Uterus (tissue), 4 donors: ENCODE measurements around the gene CCSER1. TPM values are rescaled to one million over a fixed set of nuclear protein-coding genes. Genes with fewer than 3 reads are reported as not detected.

ENCODE experiments used
- DNase-seq, 2 donors: peaks; one replicate each; pipeline ENCODE4 v3.0.0-alpha.2; 2019 to 2020
- H3K27ac ChIP-seq, 2 donors: fragments of 200-600 bp; sonication (generic); 1 replicate in 1 of 2; 2 replicates in 1 of 2; pipeline ENCODE4 v1.5.1; 2016 to 2018
- H3K27me3 ChIP-seq, 2 donors: fragments of 200-600 bp; sonication (generic); one replicate each; pipeline ENCODE4 v1.5.1; 2018 to 2019; ENCODE audit warnings: control low read depth in 1 of 2
- H3K36me3 ChIP-seq, 2 donors: fragments of 200-600 bp; sonication (generic); one replicate each; pipeline ENCODE4 v1.5.1; 2019; ENCODE audit warnings: control low read depth in 1 of 2
- H3K4me1 ChIP-seq, 2 donors: fragments of 200-600 bp; sonication (generic); one replicate each; pipeline ENCODE4 v1.5.1; 2018 to 2019; ENCODE audit warnings: control low read depth in 1 of 2
- H3K4me3 ChIP-seq, 2 donors: fragments of 200-600 bp; sonication (generic); 1 replicate in 1 of 2; 2 replicates in 1 of 2; pipeline ENCODE4 v1.5.1; 2018 to 2019; ENCODE audit warnings: mild to moderate bottlenecking in 1 of 2
- H3K9me3 ChIP-seq, 2 donors: fragments of 200-600 bp; sonication (generic); one replicate each; pipeline ENCODE4 v1.5.1; 2019; ENCODE audit warnings: control low read depth in 1 of 2
- POLR2A ChIP-seq, 2 donors: fragments of 450-650 bp; IDR thresholded peaks; one replicate each; pipeline ENCODE4 v1.6.1; 2016; ENCODE audit warnings: antibody characterized with exemption in 2 of 2, mild to moderate bottlenecking in 1 of 2, moderate library complexity in 1 of 2
- intact Hi-C: fragments of 100-400 bp; cut with DNase I; formaldehyde crosslinking; loops from one replicate; pipeline ENCODE4 v1.15.1; 2023; ENCODE audit warnings: low total_unique reads
- total RNA-seq, 4 donors: library from RNA; depleted of rRNA in 3 of 4; stranded (reverse); fragments of >200 nt in 3 of 4; gene quantifications; one replicate each; pipeline versions ENCODE4 v1.1.0 to v1.2.4, GENCODE V29; 2014 to 2023
- TF ChIP-seq, protein P1 (sequence below), 4 experiments: fragments of 200-600 bp in 2 of 4; fragments of 450-650 bp in 2 of 4; sonication (generic) in 2 of 4; IDR thresholded peaks; one replicate each; pipeline ENCODE4 v1.5.1; 2016 to 2019; ENCODE audit warnings: antibody characterized with exemption in 4 of 4, mild to moderate bottlenecking in 2 of 4, moderate library complexity in 1 of 4
- donor health status: DM: yes; HTN: yes; CAD: no.

CCSER1 gene
- total RNA-seq, 4 donors from 2014 or later: 2.8 to 54.7 (median 11.9) TPM

DNA sequence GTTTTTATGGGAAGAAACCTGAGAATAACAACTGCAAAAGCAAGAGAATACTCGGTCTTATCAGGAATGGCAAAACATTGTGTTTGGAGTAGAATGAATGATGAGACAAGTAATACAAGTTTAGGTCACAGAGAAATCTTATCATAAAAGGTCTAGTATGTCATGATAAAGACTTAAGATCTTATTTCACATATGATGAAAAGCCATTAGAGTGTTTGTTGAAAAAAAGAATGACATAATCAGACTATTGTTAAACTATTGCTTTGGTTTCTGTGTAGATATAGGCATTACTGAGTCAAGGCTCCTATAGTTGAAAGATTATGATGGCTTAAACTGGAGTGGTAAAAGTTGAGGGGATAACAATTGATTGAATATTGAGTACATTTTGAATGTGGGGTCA lies 603.6 kb downstream of the CCSER1 start:
- TF ChIP-seq POLR2A (IDR thresholded peaks at IDR 0.05): no peak
- TF ChIP-seq, protein P1, sequence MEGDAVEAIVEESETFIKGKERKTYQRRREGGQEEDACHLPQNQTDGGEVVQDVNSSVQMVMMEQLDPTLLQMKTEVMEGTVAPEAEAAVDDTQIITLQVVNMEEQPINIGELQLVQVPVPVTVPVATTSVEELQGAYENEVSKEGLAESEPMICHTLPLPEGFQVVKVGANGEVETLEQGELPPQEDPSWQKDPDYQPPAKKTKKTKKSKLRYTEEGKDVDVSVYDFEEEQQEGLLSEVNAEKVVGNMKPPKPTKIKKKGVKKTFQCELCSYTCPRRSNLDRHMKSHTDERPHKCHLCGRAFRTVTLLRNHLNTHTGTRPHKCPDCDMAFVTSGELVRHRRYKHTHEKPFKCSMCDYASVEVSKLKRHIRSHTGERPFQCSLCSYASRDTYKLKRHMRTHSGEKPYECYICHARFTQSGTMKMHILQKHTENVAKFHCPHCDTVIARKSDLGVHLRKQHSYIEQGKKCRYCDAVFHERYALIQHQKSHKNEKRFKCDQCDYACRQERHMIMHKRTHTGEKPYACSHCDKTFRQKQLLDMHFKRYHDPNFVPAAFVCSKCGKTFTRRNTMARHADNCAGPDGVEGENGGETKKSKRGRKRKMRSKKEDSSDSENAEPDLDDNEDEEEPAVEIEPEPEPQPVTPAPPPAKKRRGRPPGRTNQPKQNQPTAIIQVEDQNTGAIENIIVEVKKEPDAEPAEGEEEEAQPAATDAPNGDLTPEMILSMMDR (IDR thresholded peaks at IDR 0.05): no peak
- Histone ChIP-seq H3K36me3 (no peaks in the 10 kb centered on the region), H3K27ac (no peak overlapping the region), H3K4me1 (no peaks in the 10 kb centered on the region), H3K9me3 (no peaks in the 10 kb centered on the region), H3K27me3 (no peaks in the 10 kb centered on the region), H3K4me3 (no peak overlapping the region)
- no peak for DNase-seq
- intact Hi-C loops: no loop called here

DNA sequence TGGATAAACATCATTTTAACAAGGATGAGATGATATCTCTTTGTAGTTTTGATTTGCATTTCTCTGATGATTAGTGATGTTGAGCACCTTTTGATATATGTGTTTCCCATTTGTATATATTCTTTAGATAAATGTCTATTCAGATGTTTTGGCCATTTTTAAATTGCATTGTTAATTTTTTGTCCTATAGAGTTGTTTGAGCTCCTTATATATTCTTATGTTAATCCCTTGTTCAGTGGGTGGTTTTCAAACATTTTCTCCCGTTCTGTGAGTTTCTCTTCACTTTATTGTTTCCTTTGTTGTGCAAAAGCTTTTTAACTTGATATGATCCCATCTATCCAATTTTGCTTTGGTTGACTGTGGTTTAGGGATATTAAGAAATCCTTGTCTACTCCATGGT lies 606.0 kb downstream of the CCSER1 start:
- intact Hi-C loops: no loop called here
- H3K4me3 ChIP-seq: no peak overlapping the region
- no peak for DNase-seq
- no peaks in the 10 kb centered on the region for H3K27me3 ChIP-seq
- H3K36me3 ChIP-seq: no peaks in the 10 kb centered on the region
- no peaks in the 10 kb centered on the region for H3K4me1 ChIP-seq
- no peak overlapping the region for H3K27ac ChIP-seq
- TF ChIP-seq, protein P1 (IDR thresholded peaks at IDR 0.05): no peak
- TF ChIP-seq POLR2A (IDR thresholded peaks at IDR 0.05): no peak
- H3K9me3 ChIP-seq: no peaks in the 10 kb centered on the region

DNA sequence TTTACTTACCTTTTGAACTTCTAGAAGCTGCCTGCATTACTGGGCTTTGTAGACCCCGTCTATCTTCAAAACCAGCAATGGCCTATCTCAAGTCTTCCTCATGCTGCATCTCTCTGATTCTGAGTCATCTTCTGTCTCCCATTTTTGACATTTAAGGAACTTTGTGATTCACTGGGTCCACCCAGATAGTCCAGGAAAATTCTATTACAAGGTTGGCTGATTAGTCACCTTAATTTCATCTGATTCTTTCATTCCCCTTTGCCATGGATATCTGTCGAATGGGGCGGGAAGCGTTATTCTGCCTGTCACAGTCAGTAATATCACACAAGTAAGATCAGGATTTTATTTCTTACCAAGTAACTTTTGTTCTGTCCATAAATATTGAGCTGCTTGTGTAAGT lies 618.0 kb downstream of the CCSER1 start:
- DNase-seq: no peak
- no peak for TF ChIP-seq POLR2A (IDR thresholded peaks at IDR 0.05)
- TF ChIP-seq, protein P1 (IDR thresholded peaks at IDR 0.05): no peak
- no peaks in the 10 kb centered on the region for H3K9me3 ChIP-seq
- H3K27ac ChIP-seq: no peak overlapping the region
- no peak overlapping the region for H3K4me3 ChIP-seq
- no peaks in the 10 kb centered on the region for H3K4me1 ChIP-seq
- H3K36me3 ChIP-seq: no peaks in the 10 kb centered on the region
- no peaks in the 10 kb centered on the region for H3K27me3 ChIP-seq
- intact Hi-C loops: no loop called here

DNA sequence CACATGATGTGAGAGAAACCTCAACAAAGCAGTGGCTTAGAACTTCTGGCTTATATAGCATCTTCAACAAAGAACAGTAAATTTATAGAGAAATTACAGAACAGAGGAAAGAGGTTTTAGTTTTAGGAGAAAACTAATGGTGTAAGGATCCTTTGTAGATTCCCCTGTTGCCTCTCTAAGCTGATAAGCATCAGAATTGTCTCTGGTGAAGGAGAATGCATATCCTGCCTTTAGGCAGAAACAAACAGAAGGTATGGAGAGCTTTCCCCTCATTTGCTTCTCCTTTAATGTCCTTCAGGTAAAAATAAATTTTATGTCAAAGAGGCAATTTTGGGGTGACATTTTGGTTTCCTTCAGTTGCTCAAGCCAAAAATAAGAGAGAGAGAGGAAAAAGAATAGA lies 625.9 kb downstream of the CCSER1 start:
- no peak overlapping the region for H3K27ac ChIP-seq
- no peak for TF ChIP-seq POLR2A (IDR thresholded peaks at IDR 0.05)
- TF ChIP-seq, protein P1 (IDR thresholded peaks at IDR 0.05): no peak
- H3K4me1 ChIP-seq: no peaks in the 10 kb centered on the region
- H3K36me3 ChIP-seq: no peaks in the 10 kb centered on the region
- H3K4me3 ChIP-seq: no peak overlapping the region
- no peak for DNase-seq
- H3K9me3 ChIP-seq: no peaks in the 10 kb centered on the region
- H3K27me3 ChIP-seq: no peaks in the 10 kb centered on the region
- intact Hi-C loops: no loop called here

DNA sequence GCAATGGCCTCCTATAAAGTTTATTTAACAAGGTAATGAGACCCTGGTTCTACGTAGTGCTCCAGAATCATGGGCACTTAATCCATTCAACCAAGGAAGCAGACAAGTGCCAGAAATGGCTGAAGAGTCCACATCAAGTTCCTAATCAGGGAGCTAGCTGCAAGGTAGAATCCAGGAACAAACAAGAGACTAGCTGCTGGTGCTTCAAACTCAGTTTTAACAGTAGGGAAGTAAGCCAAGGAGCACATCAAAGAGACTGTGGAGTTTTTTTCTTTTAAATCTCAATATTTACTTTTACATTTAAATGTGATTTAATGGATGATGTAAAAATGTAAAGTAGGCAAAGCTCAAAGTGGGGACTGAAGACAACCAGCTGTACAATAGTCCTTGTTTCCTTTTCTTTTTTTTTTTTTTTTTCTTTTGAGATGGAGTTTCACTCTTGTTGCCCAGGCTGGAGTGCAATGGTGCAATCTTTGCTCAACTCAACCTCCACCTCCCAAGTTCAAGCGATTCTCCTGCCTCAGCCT lies 630.4 kb downstream of the CCSER1 start:
- Histone ChIP-seq H3K4me1 (no peaks in the 10 kb centered on the region), H3K27ac (no peak overlapping the region), H3K27me3 (no peaks in the 10 kb centered on the region), H3K9me3 (no peaks in the 10 kb centered on the region), H3K4me3 (no peak overlapping the region), H3K36me3 (no peaks in the 10 kb centered on the region)
- intact Hi-C loops: no loop called here
- no peak for DNase-seq
- no peak for TF ChIP-seq POLR2A (IDR thresholded peaks at IDR 0.05)
- TF ChIP-seq, protein P1 (IDR thresholded peaks at IDR 0.05): no peak
